Muscle layer of colon (tissue), 2 donors: ENCODE data around the gene SWAP70.

Source experiments
- H3K27ac ChIP-seq: one replicate; pipeline ENCODE4 v1.7.0; 2013; ENCODE audit warnings: low read depth, mild to moderate bottlenecking, low read length, moderate library complexity
- H3K27me3 ChIP-seq, 2 donors: one replicate each; pipeline ENCODE4 v1.7.0; 2013; ENCODE audit warnings: low read length in 2 of 2, mild to moderate bottlenecking in 2 of 2; ENCODE audit not compliant: insufficient read depth in 2 of 2, control insufficient read depth in 1 of 2
- H3K36me3 ChIP-seq: one replicate; pipeline ENCODE4 v1.7.0; 2013; ENCODE audit warnings: mild to moderate bottlenecking, low read length; ENCODE audit not compliant: insufficient read depth
- H3K4me1 ChIP-seq: one replicate; pipeline ENCODE4 v1.7.0; 2013; ENCODE audit warnings: mild to moderate bottlenecking, low read length; ENCODE audit not compliant: insufficient read depth
- H3K4me3 ChIP-seq, 2 donors: one replicate each; pipeline ENCODE4 v1.7.0; 2013; ENCODE audit warnings: low read length in 2 of 2, low read depth in 1 of 2, mild to moderate bottlenecking in 1 of 2, moderate library complexity in 1 of 2
- H3K9ac ChIP-seq: one replicate; pipeline ENCODE4 v1.7.0; 2013; ENCODE audit warnings: low read length
- H3K9me3 ChIP-seq: one replicate; pipeline ENCODE4 v1.7.0; 2013; ENCODE audit warnings: mild to moderate bottlenecking, low read length
- donor health status: abdominal sarcoma.
- donor health status: Adenocarcinoma of cecum.

The SWAP70 gene

DNA sequence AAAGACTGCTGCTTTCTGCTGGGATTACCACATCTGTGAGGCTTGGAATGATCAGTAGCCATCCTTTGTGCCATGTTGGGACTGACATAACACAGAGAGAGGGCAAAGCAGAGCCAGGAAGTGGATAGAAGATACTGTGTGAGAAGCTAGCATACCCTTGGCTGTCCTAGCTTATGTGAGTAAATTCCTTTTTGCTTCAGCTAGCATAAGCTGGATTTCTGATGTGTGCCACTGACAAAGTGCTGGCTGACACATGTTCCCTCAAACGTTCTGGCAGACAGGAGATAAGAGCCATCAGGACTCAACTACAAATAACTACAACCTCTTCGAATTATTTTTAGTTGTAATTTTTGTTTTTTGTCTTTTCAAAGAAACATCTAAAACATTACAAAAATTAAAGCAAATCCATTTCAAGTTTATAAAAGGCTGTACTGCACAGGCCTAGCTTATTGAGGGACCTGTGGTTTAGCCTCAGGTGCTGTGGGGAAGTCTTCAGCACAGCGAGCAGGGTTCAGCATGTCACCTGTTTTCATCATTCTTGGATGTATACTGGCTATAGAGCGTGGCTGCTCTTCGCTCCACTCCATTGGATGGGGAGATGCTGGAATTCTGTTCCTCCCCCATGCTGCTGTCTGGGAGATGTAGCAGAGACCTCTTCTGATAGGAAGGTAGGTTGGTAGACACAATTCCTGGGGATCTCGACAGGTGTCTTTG, 120.9 kb downstream of the SWAP70 start:
- no peaks in the 10 kb centered on the region for H3K27me3 ChIP-seq
- H3K27ac ChIP-seq = no peak overlapping the region

DNA sequence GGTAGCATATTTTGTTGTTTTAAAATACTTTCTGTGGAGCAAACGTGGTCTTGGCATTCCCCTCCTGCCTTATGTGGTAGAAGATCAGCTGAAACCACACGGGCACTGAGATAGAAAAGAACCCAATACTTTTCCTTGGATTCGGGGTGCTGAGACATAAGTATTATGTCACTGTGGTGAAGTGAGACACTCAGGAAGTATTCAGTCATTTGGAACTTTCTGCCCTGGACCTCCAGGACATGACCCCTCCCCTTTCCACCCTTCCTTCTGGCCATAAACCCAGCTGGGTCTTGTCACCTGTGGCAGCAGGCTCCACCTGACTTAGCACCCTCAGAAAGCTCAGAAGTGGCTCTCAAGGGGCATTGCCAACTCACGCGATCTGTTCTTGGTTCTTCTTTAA, 123.4 kb downstream of the SWAP70 start:
- Histone ChIP-seq H3K27me3 (no peaks in the 10 kb centered on the region), H3K9ac (no peak overlapping the region), H3K27ac (no peak overlapping the region), H3K4me1 (no peaks in the 10 kb centered on the region), H3K9me3 (no peaks in the 10 kb centered on the region), H3K36me3 (peaks cover 39% of the 10 kb centered on the region), H3K4me3 (no peak overlapping the region)

More for the DNA sequence above, 120.9 kb downstream of the SWAP70 start:
- Histone ChIP-seq H3K4me3 (no peak overlapping the region), H3K9ac (no peak overlapping the region), H3K9me3 (no peaks in the 10 kb centered on the region), H3K4me1 (no peaks in the 10 kb centered on the region), H3K36me3 (peaks cover 55% of the 10 kb centered on the region)

DNA sequence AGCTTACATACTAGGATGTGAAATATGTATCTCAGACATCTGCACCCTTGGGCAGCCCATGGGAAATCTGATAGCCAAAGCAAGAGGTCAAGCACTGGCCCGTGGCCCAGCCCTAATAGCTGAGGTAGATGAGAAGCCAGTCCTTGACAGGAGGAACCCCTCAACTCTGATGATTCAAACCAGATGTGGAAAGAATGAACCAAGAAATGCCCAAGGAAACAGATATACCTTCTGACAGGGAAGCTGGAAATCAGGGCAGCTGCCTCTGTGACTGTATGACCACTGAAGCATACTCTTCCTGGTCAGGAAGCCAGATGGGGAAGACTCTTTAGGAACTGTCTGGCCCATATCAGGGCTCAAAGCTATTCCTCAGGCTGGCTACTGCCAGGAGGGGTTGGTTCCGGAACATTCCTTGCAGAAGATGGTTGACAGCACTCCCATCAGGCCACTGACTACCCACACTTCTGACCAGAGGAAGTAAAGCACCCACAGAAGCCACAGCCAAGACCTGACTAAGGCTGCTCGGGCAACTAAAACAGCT, 124.2 kb downstream of the SWAP70 start:
- Histone ChIP-seq H3K4me1 (no peaks in the 10 kb centered on the region), H3K27me3 (no peaks in the 10 kb centered on the region), H3K9me3 (no peaks in the 10 kb centered on the region), H3K36me3 (peaks cover 39% of the 10 kb centered on the region), H3K9ac (no peak overlapping the region), H3K4me3 (no peak overlapping the region), H3K27ac (peak overlapping the region; percentile 28)

DNA sequence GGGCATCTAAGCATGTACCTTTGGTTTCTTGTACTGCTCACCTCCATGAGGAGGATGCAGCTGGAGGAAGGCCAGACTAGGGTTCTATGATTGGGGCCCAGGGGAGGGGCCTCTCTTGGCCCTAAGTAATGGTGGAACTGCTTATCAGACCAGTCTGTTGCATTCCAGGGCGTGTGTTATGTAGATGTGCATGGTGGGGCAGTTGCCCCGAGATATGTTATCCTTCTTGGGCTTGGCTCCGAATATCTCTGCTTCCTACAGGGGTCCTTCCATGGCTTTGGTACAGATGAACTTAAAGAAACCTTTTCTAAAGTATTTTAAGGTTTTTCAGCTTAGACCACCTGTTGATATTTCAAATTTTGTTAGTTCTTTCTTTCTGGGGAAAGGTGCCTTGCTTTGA, 126.0 kb downstream of the SWAP70 start:
- Histone ChIP-seq H3K27me3 (no peaks in the 10 kb centered on the region), H3K36me3 (peaks cover 24% of the 10 kb centered on the region), H3K4me1 (no peaks in the 10 kb centered on the region), H3K27ac (no peak overlapping the region), H3K4me3 (no peak overlapping the region), H3K9me3 (no peaks in the 10 kb centered on the region), H3K9ac (no peak overlapping the region)

DNA sequence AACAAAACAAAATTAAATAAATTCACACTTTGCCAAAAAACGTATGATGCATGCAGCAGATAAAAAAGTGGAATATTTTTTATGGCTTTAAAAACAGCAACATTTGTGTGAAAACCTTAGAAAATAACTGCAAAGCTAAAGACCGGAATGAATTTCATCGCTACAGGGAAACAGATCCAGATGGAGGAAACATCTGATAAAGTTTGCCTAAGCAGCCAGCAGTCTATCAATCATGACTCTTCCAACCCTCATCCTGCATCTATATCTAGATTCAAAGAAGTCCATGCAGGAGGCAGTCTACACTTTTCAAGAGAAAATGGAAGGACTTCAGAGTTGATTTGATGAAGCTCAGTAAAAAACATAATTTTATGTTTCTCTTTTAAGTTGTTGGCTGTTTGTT, 126.8 kb downstream of the SWAP70 start:
- no peak overlapping the region for H3K4me3 ChIP-seq
- no peaks in the 10 kb centered on the region for H3K9me3 ChIP-seq
- H3K27me3 ChIP-seq = no peaks in the 10 kb centered on the region
- no peak overlapping the region for H3K9ac ChIP-seq
- H3K27ac ChIP-seq = no peak overlapping the region
- H3K4me1 ChIP-seq = no peaks in the 10 kb centered on the region
- H3K36me3 ChIP-seq = peaks cover 20% of the 10 kb centered on the region

DNA sequence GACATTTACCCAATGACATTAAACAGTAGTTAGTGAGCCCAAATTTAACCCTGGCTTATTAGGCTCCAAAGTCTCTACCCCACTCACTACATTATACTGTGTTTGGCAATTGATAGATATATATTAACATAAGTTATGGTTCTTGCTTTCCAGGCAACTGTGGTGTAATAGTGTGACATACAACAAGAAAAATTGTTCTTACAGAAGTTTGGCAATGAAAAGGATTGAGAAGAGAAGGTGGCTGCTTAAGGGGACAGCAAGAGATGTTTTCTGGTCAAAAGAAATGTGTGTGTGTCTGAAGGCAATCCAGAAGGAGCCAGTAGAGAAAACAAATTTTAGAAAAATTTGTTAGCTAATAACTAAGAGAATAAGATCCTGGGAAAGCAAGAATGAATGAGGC, 132.4 kb downstream of the SWAP70 start:
- H3K9me3 ChIP-seq = no peaks in the 10 kb centered on the region
- no peak overlapping the region for H3K27ac ChIP-seq
- H3K36me3 ChIP-seq = no peaks in the 10 kb centered on the region
- H3K27me3 ChIP-seq = no peaks in the 10 kb centered on the region
- H3K4me3 ChIP-seq = no peak overlapping the region
- H3K4me1 ChIP-seq = peaks cover 5% of the 10 kb centered on the region
- no peak overlapping the region for H3K9ac ChIP-seq

DNA sequence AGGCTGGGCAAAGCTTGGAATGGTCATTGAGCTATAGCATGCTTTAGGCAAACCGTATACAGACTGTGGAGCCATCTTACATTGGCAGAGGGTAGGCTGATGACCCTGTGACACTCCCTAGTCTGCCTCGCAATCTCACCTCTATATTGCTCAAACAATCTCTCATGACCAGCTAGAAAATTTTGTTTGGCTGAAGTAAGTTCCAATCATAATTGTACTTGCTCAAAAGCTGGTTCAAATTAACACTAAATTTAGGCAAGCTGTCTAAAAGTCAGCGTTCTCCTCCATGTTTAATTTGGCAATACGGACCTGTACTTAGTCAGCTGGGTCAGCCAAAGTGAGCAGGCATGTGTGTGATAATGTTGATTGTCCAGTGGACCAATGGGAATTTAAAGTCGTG, 133.0 kb downstream of the SWAP70 start:
- Histone ChIP-seq H3K4me3 (no peak overlapping the region), H3K27ac (no peak overlapping the region), H3K36me3 (no peaks in the 10 kb centered on the region), H3K4me1 (peaks cover 10% of the 10 kb centered on the region), H3K9me3 (no peaks in the 10 kb centered on the region), H3K9ac (no peak overlapping the region), H3K27me3 (no peaks in the 10 kb centered on the region)

DNA sequence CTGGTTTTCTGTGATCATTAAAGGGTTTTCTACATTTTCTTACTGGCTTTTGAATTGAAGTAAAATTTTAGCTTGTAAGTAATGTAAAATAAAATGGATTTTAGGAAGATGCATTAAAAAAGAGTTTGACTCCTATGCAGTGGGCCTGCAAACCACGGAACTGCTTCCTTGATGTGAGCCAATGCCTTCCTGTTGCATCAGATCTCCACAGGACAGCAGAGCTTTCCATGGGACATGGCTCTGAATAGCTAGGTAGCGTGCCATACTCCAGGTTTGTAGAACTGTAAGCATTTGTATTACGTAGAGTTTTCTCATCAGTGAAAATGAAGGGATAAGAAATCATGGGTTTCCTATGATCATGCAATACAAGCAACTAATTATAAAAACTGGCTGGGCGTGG, 133.4 kb downstream of the SWAP70 start:
- Histone ChIP-seq H3K27me3 (no peaks in the 10 kb centered on the region), H3K9me3 (no peaks in the 10 kb centered on the region), H3K9ac (no peak overlapping the region), H3K4me3 (no peak overlapping the region), H3K27ac (no peak overlapping the region), H3K36me3 (no peaks in the 10 kb centered on the region), H3K4me1 (peaks cover 13% of the 10 kb centered on the region)

DNA sequence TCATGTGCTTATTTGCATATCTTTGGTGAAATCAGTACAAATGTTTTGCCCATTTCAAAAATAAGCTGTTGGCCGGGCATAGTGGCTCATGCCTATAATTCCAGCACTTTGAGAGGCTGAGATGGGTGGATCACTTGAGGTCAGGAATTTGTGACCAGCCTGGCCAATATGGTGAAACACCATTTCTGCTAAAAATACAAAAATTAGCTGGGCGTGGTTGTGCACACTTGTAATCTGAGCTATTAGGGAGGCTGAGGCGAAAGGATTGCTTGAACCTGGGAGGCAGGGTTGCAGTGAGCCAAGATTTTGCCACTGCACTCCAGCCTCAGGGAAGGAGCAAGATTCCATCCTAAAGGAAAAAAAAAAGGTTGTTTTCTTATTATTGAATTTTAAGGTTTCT, 136.0 kb downstream of the SWAP70 start:
- no peak overlapping the region for H3K9ac ChIP-seq
- no peaks in the 10 kb centered on the region for H3K36me3 ChIP-seq
- no peaks in the 10 kb centered on the region for H3K9me3 ChIP-seq
- no peak overlapping the region for H3K27ac ChIP-seq
- no peaks in the 10 kb centered on the region for H3K27me3 ChIP-seq
- no peak overlapping the region for H3K4me3 ChIP-seq
- H3K4me1 ChIP-seq = peaks cover 38% of the 10 kb centered on the region

DNA sequence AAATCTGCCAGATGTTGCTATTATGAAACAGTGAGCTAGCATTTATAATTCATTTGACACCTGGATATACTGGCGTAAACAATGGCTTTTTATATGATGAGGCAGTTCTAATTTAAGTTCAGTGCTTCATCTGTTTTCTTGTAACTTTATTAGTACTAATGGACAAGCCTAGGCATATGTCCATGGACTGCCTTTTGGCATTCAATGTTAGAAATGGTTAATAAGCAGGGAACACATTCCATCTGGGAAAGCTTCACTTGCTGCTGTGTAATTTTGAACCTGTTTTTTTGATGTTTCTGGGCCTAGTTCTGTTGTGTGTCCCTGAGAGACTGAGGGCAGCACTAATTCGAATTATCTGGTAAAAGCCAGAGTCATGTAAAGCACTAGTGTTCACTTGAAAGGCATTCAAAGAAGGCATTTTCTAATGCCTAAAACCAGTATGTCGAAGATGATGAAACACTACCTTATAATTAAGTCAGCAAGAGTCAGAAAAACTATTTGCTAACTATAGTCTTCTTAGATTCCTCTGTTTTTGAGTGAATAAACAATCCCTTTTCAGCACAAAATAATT, 138.5 kb downstream of the SWAP70 start:
- Histone ChIP-seq H3K9me3 (no peaks in the 10 kb centered on the region), H3K9ac (no peak overlapping the region), H3K36me3 (peaks cover 4% of the 10 kb centered on the region), H3K27me3 (no peaks in the 10 kb centered on the region), H3K4me1 (peaks cover 39% of the 10 kb centered on the region), H3K4me3 (no peak overlapping the region), H3K27ac (peak overlapping the region; percentile 53)
